ENCODE measurements around the gene KLHL26. TPM values are rescaled to one million over a fixed set of nuclear protein-coding genes. Genes with fewer than 3 reads are reported as not detected.

The KLHL26 gene
- total and polyA plus RNA-seq, 2 of the 13 experiments (the other 11 are each of a cell fraction or from before 2014, with no cell fraction given) = 1.5 to 1.7 TPM

DNA sequence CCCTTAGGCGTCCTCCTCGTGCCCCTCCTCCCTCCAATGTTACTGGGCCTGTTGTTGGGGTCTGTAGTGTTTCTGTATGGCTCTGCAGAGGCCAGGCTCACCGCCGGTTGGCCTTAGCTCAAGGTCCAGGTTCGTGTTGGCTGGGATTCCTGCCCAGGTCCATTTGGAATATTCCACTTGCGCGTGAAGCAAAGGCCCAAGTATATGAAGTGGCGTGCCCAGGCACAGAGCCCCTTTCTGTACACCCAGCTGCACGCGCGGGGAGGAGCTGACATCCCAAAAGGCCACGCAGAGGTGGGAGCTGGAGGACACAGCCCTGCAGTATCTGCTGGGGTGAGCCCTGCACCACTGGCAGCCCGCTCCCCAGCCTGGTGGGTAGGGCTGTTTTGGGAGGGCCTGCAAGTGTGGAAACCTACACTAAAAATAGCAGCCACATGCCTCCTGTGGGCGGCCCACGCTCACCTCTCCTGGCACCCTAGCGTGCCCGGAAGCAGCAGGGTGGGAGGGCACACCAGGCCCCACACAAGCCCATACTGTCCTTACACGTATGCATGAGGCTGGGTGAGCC, 76.8 kb downstream of the KLHL26 start (continued):
- TF ChIP-seq AGO2 (optimal IDR thresholded peaks at IDR 0.05; ENCODE audit: low read depth, low read length) (peak; percentile 24), HDAC1 (CRISPR knock-in tag; IDR thresholded peaks at IDR 0.05) (peak; percentile 49; the same call in 1 of the 2 replicates), GABPA (IDR thresholded peaks at IDR 0.05; ENCODE audit: low read depth, low read length) (no peak), GABPA (CRISPR knock-in tag; IDR thresholded peaks at IDR 0.05; ENCODE audit: low read depth) (no peak), ZNF652 (CRISPR knock-in tag; IDR thresholded peaks at IDR 0.05; ENCODE audit: borderline replicate concordance, low read depth) (0 out of 2 replicates have a peak, but pooled peaks have one; percentile 4), PRMT3 (CRISPR knock-in tag; IDR thresholded peaks at IDR 0.05; ENCODE audit: borderline replicate concordance, low read depth) (no peak), CAMTA2 (CRISPR knock-in tag; IDR thresholded peaks at IDR 0.05; ENCODE audit: borderline replicate concordance) (0 out of 2 replicates have a peak, but pooled peaks have one; percentile 60), ZMYM4 (CRISPR knock-in tag; IDR thresholded peaks at IDR 0.05) (no peak), ZNF564 (CRISPR knock-in tag; IDR thresholded peaks at IDR 0.05) (0 out of 2 replicates have a peak, but pooled peaks have one; percentile 43), ZNF576 (CRISPR knock-in tag; IDR thresholded peaks at IDR 0.05) (no peak), MBNL3 (CRISPR knock-in tag; conservative IDR thresholded peaks at IDR 0.05) (no peak), MYC (CRISPR knock-in tag; IDR thresholded peaks at IDR 0.05; ENCODE audit: borderline replicate concordance) (peak; percentile 68; the same call in 1 of the 2 replicates), ZSCAN9 (CRISPR knock-in tag; IDR thresholded peaks at IDR 0.05; ENCODE audit: borderline replicate concordance) (no peak), ZNF251 (CRISPR knock-in tag; IDR thresholded peaks at IDR 0.05) (no peak), RNF2 (conservative IDR thresholded peaks at IDR 0.05; ENCODE audit: low read depth) (no peak), HOXA9 (CRISPR knock-in tag; IDR thresholded peaks at IDR 0.05; ENCODE audit: borderline replicate concordance) (no peak), ZNF768 (CRISPR knock-in tag; IDR thresholded peaks at IDR 0.05) (peak; percentile 7; the same call in 1 of the 2 replicates), TCF7 (IDR thresholded peaks at IDR 0.05; ENCODE audit: low read depth) (no peak), SAP130 (CRISPR knock-in tag; IDR thresholded peaks at IDR 0.05; ENCODE audit: low read depth) (peak; percentile 19; the same call in 1 of the 2 replicates), NFE2L1 (CRISPR knock-in tag; IDR thresholded peaks at IDR 0.05; ENCODE audit: borderline replicate concordance) (no peak), KMT2A (CRISPR knock-in tag; IDR thresholded peaks at IDR 0.05) (0 out of 2 replicates have a peak, but pooled peaks have one; percentile 36), XRCC5 (optimal IDR thresholded peaks at IDR 0.05; ENCODE audit: low read length) (peak; percentile 82), PHF21A (CRISPR knock-in tag; IDR thresholded peaks at IDR 0.05) (peak; percentile 71; the same call in 1 of the 2 replicates), HNRNPL (IDR thresholded peaks at IDR 0.05; ENCODE audit: low read depth, low read length) (peak; percentile 91), ZNF746 (CRISPR knock-in tag; IDR thresholded peaks at IDR 0.05) (no peak)
- TF ChIP-seq, protein P1, sequence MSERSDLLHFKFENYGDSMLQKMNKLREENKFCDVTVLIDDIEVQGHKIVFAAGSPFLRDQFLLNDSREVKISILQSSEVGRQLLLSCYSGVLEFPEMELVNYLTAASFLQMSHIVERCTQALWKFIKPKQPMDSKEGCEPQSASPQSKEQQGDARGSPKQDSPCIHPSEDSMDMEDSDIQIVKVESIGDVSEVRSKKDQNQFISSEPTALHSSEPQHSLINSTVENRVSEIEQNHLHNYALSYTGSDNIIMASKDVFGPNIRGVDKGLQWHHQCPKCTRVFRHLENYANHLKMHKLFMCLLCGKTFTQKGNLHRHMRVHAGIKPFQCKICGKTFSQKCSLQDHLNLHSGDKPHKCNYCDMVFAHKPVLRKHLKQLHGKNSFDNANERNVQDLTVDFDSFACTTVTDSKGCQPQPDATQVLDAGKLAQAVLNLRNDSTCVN (CRISPR knock-in tag; IDR thresholded peaks at IDR 0.05; ENCODE audit: borderline replicate concordance) = no peak
- TF ChIP-seq, protein P2, sequence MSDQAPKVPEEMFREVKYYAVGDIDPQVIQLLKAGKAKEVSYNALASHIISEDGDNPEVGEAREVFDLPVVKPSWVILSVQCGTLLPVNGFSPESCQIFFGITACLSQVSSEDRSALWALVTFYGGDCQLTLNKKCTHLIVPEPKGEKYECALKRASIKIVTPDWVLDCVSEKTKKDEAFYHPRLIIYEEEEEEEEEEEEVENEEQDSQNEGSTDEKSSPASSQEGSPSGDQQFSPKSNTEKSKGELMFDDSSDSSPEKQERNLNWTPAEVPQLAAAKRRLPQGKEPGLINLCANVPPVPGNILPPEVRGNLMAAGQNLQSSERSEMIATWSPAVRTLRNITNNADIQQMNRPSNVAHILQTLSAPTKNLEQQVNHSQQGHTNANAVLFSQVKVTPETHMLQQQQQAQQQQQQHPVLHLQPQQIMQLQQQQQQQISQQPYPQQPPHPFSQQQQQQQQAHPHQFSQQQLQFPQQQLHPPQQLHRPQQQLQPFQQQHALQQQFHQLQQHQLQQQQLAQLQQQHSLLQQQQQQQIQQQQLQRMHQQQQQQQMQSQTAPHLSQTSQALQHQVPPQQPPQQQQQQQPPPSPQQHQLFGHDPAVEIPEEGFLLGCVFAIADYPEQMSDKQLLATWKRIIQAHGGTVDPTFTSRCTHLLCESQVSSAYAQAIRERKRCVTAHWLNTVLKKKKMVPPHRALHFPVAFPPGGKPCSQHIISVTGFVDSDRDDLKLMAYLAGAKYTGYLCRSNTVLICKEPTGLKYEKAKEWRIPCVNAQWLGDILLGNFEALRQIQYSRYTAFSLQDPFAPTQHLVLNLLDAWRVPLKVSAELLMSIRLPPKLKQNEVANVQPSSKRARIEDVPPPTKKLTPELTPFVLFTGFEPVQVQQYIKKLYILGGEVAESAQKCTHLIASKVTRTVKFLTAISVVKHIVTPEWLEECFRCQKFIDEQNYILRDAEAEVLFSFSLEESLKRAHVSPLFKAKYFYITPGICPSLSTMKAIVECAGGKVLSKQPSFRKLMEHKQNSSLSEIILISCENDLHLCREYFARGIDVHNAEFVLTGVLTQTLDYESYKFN (CRISPR knock-in tag; conservative IDR thresholded peaks at IDR 0.05) = peak; percentile 91
